ENCODE data around the gene TTC17. TPM values are rescaled to one million over a fixed set of nuclear protein-coding genes. Genes with fewer than 3 reads are reported as not detected.

The TTC17 gene
- total RNA-seq, 2 experiments from 2014 or later = 71.3 to 84.2 TPM

GRCh38 chr11:43360361-43361032 lies 1.8 kb downstream of the TTC17 start:
- Histone ChIP-seq H3K9me3 (ENCODE audit: low read length) (peaks cover 4% of the 10 kb centered on the region; the same call in 1 of the 2 replicates), H3K9me2 (ENCODE audit: insufficient read depth, low read length) (no peaks in the 10 kb centered on the region), H3K4me2 (ENCODE audit: low read length) (peak overlapping the region; percentile 87), H3K36me3 (ENCODE audit: insufficient read depth, low read length) (peaks cover 34% of the 10 kb centered on the region), H3K4me3 (ENCODE audit: low read depth, low read length, poor library complexity, severe bottlenecking) (peak overlapping the region; percentile 89), H4K20me1 (ENCODE audit: insufficient read depth, low read length) (peaks cover 5% of the 10 kb centered on the region; the same call in 1 of the 2 replicates), H2AFZ (ENCODE audit: low read length) (no peak overlapping the region), H3K4me1 (ENCODE audit: insufficient read depth, low read length, poor library complexity, severe bottlenecking) (peaks cover 22% of the 10 kb centered on the region), H3K27ac (ENCODE audit: low read depth, low read length, poor library complexity, severe bottlenecking) (no peak overlapping the region), H3K79me2 (ENCODE audit: insufficient read depth, low read depth, low read length) (peaks cover 65% of the 10 kb centered on the region)
- no TSS peak for BruUV-seq (replicated peaks)
- intact Hi-C loops (cut with micrococcal nuclease; ENCODE audit: unreplicated experiment) = no loop called here
- CTCF ChIA-PET (ENCODE audit: unreplicated experiment) = no interaction called here
- POLR2A ChIA-PET = interaction anchor here (0.7 to 5.7 kb wide), 8 partner anchors 9 to 63 kb away, joined by 3 to 32 read pairs (median 4); partner anchors contain the start of gene API5
- peak; percentile 13 for DNase-seq (ENCODE audit: low spot score)
- no peak for TF ChIP-seq EZH2phosphoT487 (IDR thresholded peaks at IDR 0.05; ENCODE audit: borderline replicate concordance, low read depth, low read length)
- TF ChIP-seq, protein P1, sequence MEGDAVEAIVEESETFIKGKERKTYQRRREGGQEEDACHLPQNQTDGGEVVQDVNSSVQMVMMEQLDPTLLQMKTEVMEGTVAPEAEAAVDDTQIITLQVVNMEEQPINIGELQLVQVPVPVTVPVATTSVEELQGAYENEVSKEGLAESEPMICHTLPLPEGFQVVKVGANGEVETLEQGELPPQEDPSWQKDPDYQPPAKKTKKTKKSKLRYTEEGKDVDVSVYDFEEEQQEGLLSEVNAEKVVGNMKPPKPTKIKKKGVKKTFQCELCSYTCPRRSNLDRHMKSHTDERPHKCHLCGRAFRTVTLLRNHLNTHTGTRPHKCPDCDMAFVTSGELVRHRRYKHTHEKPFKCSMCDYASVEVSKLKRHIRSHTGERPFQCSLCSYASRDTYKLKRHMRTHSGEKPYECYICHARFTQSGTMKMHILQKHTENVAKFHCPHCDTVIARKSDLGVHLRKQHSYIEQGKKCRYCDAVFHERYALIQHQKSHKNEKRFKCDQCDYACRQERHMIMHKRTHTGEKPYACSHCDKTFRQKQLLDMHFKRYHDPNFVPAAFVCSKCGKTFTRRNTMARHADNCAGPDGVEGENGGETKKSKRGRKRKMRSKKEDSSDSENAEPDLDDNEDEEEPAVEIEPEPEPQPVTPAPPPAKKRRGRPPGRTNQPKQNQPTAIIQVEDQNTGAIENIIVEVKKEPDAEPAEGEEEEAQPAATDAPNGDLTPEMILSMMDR (conservative IDR thresholded peaks at IDR 0.05; ENCODE audit: low read length) = no peak

DNA sequence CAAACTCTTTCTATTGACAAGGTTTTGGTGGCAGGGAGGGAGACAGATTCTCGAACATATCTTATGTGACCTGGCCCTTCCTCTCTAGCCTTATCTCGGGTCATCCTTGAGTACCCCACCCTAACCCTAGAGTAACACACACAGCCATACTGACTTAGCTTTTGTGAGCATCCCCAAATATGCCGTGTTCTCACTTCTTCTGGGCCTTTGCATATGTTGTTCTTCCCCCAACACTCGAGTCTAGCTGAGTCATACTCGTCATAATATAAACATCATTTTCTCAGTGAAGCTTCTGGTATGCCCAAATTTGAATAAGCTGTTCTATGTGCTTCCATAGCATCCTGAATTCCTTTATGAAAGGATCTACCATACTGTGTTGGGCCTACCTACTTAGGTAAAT lies 8.0 kb downstream of the TTC17 start:
- no peak for DNase-seq (ENCODE audit: low spot score)
- Histone ChIP-seq H3K36me3 (ENCODE audit: insufficient read depth, low read length) (peaks cover 77% of the 10 kb centered on the region), H3K4me2 (ENCODE audit: low read length) (peak overlapping the region; percentile 26; the same call in 1 of the 2 replicates), H3K27ac (ENCODE audit: low read depth, low read length, poor library complexity, severe bottlenecking) (no peak overlapping the region), H3K4me1 (ENCODE audit: insufficient read depth, low read length, poor library complexity, severe bottlenecking) (peaks cover 20% of the 10 kb centered on the region), H2AFZ (ENCODE audit: low read length) (no peak overlapping the region), H3K9me3 (ENCODE audit: low read length) (peaks cover 4% of the 10 kb centered on the region; the same call in 1 of the 2 replicates), H3K9me2 (ENCODE audit: insufficient read depth, low read length) (no peaks in the 10 kb centered on the region), H4K20me1 (ENCODE audit: insufficient read depth, low read length) (peaks cover 10% of the 10 kb centered on the region; the same call in 1 of the 2 replicates), H3K79me2 (ENCODE audit: insufficient read depth, low read depth, low read length) (peaks cover 100% of the 10 kb centered on the region), H3K4me3 (ENCODE audit: low read depth, low read length, poor library complexity, severe bottlenecking) (no peak overlapping the region)
- TF ChIP-seq, protein P1 (conservative IDR thresholded peaks at IDR 0.05; ENCODE audit: low read length) = no peak
- no peak for TF ChIP-seq EZH2phosphoT487 (IDR thresholded peaks at IDR 0.05; ENCODE audit: borderline replicate concordance, low read depth, low read length)
- intact Hi-C loops (cut with micrococcal nuclease; ENCODE audit: unreplicated experiment) = no loop called here
- ChIA-PET POLR2A (interaction anchor here (1.0 to 1.6 kb wide), 5 partner anchors 9 to 29 kb away, joined by 3 to 9 read pairs (median 4); partner anchors contain the start of gene TTC17), CTCF (ENCODE audit: unreplicated experiment) (interaction anchor here (1.2 kb wide), 1 partner anchor 11 kb away, joined by 3 read pairs; no protein-coding TSS in a partner anchor)
- BruUV-seq (replicated peaks) = no TSS peak

Data from OCI-LY7 (cell line).